TTC549 (cell line): Measurements from ENCODE around the gene CHL1.
"Not testable (repeated sequence)": the region's sequence is repeated elsewhere in the genome, so short reads cannot be mapped to it uniquely, and the experiment has no call there.

Experiments
- FAIRE-seq: peaks from 2 replicates; lab custom pipeline; 2012; peaks lifted over from hg19 to GRCh38; lab: Jason Lieb, UNC

Gene CHL1

DNA sequence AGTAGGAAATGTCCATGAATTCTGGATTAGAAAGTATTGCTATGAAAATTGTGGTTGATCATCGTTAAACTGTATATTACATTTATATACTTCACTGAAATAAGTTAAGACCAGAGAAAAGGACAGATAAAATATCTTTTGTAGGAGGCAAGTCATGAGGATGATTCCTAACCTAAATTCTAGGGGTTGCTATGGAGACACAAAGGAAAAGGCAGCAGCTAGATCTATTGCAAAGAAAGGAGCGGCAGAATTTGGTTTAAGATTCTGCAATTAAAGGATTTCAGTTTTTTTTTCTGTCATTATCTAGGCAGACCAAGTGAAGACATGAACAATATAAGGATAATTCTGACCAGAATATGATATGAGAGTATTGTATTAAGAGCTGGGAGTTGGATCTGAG, 136.1 kb downstream of the CHL1 start:
- no peak for FAIRE-seq

- FAIRE-seq: no peak
Observed at GRCh38 chr3:335240-335639, 138.7 kb downstream of the CHL1 start.

- FAIRE-seq: no peak
Observed at GRCh38 chr3:339351-339750, 142.8 kb downstream of the CHL1 start.

DNA sequence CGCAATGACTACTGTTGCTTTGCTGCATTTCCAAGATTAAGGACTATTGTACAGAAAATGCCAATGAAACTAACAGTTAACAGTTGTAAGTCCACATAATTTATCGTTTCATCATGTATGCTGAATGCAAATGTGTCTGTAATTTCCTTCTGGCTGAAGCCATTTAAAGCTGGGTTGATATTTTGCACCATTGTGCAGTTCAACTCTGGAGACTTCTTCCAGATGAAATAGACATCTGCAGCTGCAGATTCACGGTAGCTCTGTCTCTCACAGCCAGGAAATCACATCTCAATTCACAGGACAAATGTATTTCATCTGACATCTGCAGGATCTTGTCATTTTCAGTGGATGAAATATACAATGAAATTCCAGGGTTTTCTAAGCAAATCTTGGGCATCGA, 145.4 kb downstream of the CHL1 start:
- FAIRE-seq: no peak

DNA sequence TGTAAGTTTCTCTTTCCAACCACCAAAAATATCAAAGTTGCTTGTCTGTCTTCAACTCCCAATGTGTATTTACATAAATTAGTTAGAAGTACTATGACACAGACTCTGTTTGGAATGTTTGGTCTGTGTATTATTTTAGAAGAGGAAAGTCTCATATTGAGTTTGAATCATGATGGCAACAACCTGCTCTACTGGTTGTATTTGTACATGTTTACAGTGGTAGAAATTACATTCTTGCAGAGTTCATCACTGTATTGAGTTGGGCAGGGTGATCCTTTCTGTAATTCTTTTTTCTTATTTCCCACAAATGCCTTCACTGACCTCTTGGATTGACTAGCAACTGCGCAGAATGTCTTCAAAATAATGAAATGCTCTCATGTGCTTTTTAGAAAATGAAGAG, 149.6 kb downstream of the CHL1 start:
- FAIRE-seq: no peak

DNA sequence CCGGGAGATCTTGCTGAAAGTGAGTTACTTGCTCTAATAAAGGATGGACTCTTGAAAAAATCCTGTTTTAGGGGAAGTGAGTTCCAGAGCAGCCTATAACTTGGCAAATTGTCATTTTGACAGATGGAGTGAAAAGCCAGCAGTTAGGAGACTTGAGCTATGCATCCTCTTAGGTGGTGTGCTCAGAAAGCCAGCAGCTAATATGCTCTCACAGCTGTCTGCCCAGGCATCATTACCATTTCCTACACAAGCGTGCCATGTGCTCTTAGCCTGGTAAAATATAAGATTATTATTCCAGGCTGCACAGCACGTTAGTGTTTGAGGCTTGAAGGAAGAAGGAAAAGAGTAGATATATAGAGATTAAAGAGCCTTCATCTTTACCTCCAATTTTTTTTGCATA, 151.0 kb downstream of the CHL1 start:
- FAIRE-seq: no peak

DNA sequence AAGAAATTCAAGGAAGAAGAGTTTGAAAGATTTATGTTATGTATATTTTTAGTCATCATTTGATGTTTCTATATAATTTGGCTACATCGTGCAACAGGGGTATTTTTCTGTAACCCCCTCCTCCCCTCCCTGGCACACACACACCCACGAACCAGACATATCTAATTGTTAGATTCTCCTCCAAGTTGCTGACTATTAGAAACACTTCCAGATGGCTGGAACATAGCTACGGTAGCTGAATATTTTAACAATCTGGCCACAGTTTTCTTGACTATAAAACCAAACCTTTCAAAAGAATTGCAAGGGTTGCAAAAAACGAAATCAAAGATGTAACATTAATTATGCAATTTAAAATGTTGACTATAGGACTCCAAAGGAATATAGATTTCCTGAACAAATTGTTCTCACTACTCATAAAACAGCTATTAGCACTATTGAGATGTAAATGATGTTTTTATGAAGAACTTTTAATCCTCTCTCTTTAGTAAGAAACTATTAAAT, 154.4 kb downstream of the CHL1 start:
- FAIRE-seq: no peak

- FAIRE-seq: no peak
Observed at GRCh38 chr3:352599-352998, 156.0 kb downstream of the CHL1 start.

- FAIRE-seq: no peak
Observed at GRCh38 chr3:353191-353739, 156.7 kb downstream of the CHL1 start.

DNA sequence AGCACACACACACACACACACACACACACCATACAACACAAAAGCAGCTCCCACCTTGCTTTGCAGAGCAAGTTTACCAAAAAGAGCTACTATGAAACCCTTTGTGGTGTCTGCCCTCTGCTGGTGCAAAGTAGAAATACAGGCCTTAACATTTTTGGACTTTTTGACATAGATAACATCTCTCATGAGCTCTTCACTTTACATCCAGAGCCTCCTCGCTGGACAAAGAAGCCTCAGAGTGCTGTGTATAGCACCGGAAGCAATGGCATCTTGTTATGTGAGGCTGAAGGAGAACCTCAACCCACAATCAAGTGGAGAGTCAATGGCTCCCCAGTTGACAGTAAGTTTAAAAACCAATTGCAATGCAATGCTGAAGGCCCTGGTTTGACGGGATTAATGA, 157.9 kb downstream of the CHL1 start:
- FAIRE-seq: peak; percentile 19

DNA sequence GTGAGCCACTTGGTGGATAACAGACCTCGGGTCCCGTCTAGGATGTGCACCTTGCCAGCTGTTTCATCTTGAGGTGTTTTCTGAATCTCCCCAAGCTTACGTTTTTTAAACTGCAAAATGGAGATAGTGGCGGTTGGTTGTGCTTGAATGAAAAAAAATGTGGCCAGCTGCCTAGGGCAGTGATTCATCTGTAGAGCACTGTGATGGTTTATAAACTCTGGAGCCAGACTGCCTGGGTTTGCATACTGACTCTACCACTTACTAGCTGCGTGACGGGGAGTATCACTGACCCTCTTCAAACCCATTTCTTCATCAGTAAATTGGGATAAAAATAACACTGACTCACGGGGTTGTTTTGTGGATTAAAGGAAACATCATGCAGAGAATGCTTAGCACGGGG, 159.1 kb downstream of the CHL1 start:
- FAIRE-seq: no peak

DNA sequence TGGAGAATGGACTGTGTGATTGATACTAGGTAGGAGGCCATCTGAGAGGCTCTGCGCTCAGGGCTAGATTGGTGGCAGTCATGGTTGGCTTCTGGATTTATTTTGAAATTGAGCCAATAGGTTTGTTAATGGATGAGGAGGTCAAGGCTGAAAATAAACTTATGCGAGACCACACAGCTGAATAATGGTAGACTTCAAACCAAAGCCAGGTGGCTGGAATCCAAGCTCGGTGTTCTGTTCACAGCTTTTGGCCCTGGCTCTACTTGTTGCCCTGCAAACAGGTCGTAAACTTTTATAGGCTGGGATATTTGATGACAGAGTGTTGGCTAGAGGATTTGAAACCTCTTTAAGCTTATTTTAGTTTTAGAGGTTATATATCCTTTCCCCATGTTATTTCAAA, 160.4 kb downstream of the CHL1 start:
- FAIRE-seq: no peak

DNA sequence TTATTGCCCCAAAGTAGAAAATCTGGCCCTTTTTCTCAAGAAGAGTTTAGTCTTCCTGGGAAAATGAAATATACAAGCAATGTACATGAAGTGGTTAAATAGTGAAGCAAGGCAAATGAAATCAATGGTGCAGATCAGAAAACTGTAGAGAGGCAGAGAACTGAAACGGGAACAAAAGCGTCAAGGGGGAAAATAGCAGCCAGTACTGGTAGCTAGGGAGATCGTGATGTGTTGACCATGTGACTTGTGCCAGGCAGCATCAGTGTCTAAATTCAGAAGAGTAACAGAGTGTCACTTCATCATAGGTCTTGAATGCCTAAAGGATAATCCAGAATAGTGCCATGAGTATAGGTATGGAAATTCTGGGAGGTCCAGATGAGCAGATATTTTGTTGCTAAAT, 163.1 kb downstream of the CHL1 start:
- FAIRE-seq: no peak

- FAIRE-seq: no peak
Observed at GRCh38 chr3:362681-363338, 166.2 kb downstream of the CHL1 start.

DNA sequence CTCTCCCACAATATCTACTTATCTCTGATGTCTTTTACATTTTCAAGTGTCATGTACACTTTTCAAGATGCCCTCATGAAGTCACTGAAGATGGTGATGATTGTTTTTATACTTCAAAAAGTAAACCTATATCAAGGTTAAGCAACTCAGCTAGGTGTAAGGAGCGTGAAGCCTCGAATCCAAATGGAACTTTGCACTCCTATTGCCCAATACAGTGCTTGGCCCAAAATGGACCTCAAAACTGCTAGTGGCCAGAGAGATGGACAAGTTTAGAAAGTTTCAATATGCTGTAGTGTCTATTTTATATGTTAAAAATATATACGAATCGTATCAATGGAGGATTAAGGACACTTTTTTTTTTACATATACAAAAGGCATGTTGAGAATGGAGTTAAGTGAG, 167.7 kb downstream of the CHL1 start:
- no peak for FAIRE-seq

DNA sequence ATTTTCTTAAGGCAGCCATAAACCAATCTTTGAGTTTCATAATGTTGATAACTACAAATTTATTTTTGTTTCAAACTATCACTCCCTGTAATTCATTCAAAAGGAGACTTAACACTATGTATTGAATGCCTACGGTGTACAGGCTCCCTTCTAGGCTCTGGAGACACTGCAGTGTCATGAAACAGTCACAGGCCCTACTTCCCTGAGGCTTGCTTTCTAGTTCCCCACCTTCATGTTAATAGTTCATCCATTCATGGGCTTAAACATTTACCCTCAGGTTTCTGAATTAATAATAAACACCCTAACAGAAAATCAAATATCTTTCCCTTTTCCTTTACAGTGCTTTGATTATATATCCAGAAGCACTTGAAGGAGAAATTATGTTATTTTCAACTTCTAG, 168.7 kb downstream of the CHL1 start:
- FAIRE-seq: no peak

GRCh38 chr3:366253-366652, 169.7 kb downstream of the CHL1 start:
- FAIRE-seq: not testable (repeated sequence)

DNA sequence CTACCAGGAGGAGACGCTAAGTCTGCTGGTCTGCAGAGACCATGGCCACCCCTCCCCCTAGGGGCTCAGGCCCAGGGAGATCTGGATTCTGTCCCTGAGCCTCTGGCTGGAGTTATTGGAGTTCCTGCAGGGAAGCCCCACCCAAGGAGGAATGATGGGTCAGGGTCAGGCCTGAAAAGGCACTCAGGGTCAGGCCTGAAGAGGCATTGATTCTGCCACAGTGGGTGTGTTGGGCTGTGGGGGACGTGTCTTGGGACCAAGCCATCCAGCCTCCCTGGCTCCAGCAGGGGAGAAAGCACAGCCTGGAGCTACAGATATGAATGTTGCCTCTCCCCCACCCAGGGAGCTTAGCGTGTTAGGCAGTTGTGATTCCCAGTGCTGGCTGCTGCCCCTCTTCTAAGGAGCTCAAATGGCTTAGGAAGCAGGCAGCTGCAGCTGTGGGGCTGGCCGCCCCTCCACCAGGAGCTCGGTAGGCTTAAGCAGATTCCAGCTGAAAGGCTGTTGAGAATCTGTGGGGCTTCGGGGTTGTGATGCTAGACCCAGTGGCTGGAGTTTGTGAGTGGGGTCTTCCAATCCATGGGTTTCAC, 176.7 kb downstream of the CHL1 start:
- FAIRE-seq: no peak

DNA sequence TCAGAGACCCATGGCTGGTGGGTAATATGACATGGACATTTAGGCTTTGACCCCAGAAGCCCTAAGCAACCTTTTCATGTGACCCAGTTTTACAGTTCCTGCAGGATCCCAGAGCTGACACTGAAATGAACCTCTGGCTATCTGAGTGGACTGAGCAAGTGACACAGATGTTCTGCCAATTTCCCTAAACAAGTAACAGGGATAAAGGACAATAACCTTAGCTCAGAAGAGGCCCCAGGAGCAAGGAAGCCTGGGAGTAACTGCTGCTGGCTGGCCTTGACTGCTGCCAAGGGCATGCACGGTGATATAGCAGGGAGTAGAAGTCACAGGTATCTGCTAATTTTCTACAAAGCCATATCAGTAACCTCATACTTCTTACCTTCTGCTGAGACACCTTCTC, 177.9 kb downstream of the CHL1 start:
- FAIRE-seq: no peak

DNA sequence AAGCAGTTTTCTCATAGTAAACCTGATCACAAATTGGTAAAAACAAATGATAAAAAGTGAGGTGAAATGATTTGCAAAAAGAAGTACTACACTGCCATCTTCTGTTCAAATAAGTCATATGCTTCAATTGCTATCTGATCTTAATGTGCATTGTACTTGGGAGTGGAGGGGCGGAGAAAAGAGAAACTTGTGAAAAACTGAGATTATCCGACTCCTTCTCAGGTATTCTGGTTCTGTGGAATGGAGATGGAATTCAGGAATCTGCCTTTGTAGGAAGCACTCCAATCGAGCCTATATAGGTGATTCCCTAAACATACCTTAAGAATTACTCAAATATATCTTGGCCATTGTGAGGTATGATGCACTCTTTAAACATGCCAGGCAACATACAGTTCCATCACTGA, 180.6 kb downstream of the CHL1 start:
- peak; percentile 73 for FAIRE-seq

DNA sequence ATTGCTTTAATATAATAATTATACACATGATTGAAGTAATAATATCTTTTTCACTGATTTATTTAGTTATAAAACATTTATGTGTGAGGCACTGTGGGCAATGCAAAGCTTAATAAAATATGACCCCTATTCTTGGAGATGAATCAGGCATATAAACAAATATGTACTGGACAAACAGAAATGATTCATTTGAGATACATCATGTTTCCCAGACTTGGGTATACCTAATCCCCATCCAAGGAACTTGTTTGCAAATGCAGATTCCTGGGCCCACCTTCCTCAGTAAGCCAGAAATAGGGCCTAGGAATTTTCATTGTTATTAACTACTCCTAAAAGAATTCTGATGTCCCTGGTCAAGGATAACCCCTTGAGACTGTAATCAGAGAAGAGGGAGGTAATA, 184.2 kb downstream of the CHL1 start:
- no peak for FAIRE-seq

DNA sequence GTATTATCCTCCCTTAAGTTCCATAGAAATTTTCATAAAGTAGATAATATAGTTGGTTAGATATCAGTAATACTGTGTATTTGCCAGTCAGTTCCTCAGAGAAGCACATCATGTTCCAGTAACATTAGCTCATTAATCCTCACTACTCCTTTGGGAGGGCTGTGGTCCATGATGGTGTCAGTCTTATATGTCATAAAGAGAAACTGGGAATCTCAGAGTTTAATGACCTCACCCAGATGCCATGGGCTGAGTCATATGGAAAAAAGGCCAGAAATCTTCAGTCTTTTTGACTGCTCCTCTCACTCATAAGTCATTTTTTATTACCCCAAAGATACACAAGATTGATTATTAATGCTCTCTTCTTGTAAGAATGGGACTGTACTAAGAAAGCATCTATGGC, 188.6 kb downstream of the CHL1 start:
- no peak for FAIRE-seq

DNA sequence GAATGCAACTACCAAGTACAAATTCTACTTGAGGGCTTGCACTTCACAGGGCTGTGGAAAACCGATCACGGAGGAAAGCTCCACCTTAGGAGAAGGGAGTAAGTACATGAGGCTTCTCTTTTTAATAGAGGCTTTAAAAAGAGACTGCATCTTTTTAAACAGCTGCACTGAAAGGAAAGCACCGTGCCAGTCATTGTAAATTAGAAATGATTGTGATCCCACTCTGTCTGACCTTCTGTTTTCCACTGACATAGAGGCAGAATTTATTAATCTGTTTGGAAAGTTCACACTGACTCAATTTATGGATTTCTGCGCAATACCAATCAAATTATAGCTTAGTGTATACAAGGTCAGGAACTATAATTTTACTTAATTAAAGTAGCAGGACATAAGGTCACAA, 198.2 kb downstream of the CHL1 start:
- FAIRE-seq: no peak

- FAIRE-seq: no peak
Observed at GRCh38 chr3:396293-396692, 199.7 kb downstream of the CHL1 start.
